Retinal pigment epithelial cell (primary cell): ENCODE data around the gene TXNRD3.
A peak's percentile ranks its signal among the peaks of the same experiment; 100 is the strongest.

Experiments used
- DNase-seq: peaks from one replicate; pipeline ENCODE4 v3.0.0-alpha.2; 2010; ENCODE audit warnings: low read depth
- H3K4me3 ChIP-seq: 2 replicates; pipeline ENCODE4 v1.5.1; 2011; ENCODE audit warnings: mild to moderate bottlenecking, low read length, control low read depth, moderate library complexity
- CTCF ChIP-seq: conservative IDR thresholded peaks from 2 replicates; pipeline ENCODE4 v1.5.1; 2011; ENCODE audit warnings: low read depth, low read length, control low read depth, inconsistent platforms

The TXNRD3 gene

DNA sequence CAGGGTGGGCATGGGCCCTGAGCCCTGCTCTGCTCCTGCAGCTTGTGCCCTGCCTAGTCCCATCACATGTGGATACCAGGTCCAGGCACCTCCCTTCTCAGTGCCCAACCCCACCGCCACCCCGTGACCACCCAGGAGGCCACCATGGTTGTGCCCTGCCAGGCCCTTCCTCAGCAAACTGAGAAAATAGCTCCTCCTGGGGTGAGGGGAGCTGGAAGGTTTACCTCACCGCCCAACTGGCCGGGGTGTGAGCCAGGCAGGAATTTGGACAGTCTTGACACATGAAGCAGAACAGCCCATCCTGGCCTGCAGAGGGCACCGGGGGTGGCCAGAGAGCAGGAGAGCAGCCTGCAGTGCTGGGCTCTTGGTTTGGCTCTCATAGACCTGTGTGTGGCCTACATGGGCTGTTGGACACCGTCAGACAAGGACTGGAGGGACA lies 84.8 kb downstream of the TXNRD3 start:
- no peak for TF ChIP-seq CTCF
- no peak overlapping the region for H3K4me3 ChIP-seq
- no peak for DNase-seq

- no peak for TF ChIP-seq CTCF
- DNase-seq = no peak
- no peak overlapping the region for H3K4me3 ChIP-seq
Observed at GRCh38 chr3:126569390-126569975, 85.4 kb downstream of the TXNRD3 start.

- no peak for TF ChIP-seq CTCF
- no peak overlapping the region for H3K4me3 ChIP-seq
- DNase-seq = no peak
Observed at GRCh38 chr3:126568776-126569342, 86.1 kb downstream of the TXNRD3 start.

DNA sequence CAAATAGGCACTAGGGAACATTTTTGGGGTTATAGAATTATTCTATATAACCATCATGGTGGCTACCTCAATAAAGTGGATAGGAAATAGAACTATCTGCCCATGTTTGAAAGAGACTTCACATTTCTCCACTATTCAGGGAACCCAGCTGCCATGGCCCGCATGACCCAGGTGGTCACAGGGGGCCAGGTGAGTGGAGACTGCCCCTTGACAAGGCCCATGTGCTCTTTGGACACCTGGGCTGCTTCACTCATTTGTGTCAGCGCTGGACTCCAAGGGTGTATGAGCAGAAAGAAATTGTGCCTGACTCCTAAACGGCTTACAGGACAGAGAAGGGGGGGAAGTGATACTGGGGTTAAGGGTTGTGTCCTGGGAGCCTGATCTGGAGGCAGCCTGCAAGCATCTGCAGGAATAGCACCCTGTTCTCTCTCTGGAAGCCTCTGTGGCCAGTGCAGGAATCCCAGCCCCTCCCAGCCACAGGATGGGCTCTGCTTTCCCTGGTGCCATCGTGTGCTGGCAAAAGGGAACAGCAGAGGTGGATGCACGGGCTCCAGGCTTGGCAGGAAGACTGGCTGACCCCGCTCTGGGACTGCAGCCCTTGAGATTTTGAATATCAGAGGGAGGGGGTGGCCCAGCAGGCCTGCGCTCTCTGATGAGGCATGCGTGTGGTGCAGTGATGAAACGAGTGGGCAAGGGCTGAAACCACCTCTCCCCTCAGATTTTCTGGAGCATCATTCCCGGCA lies 87.1 kb downstream of the TXNRD3 start:
- DNase-seq = no peak
- peak; percentile 49 for TF ChIP-seq CTCF
- no peak overlapping the region for H3K4me3 ChIP-seq

DNA sequence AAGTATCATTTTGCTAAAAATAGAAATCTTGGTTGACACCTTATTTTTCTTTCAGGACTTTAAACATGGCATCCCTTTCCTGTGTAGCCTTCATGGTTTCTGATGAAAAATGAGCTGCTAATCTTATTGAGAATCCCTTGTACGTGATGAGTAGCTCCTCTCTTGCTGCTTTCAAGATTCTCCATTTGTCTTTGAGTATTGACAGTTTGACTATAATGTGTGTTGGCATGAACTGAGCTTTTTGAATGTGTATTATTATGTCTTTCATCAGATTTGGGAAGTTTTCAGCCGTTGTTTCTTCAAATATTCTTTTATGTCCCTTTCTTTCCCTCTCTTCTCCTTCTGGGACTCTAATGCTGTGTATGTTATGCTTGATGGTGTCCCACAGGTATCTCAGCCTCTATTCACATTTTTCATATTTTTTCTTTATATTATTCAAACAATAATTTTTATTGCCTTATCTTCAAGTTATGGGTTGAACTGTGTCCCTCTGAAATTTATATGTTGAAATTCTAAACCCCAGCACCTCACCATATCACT lies 92.1 kb downstream of the TXNRD3 start:
- DNase-seq = no peak
- H3K4me3 ChIP-seq = no peak overlapping the region
- no peak for TF ChIP-seq CTCF

DNA sequence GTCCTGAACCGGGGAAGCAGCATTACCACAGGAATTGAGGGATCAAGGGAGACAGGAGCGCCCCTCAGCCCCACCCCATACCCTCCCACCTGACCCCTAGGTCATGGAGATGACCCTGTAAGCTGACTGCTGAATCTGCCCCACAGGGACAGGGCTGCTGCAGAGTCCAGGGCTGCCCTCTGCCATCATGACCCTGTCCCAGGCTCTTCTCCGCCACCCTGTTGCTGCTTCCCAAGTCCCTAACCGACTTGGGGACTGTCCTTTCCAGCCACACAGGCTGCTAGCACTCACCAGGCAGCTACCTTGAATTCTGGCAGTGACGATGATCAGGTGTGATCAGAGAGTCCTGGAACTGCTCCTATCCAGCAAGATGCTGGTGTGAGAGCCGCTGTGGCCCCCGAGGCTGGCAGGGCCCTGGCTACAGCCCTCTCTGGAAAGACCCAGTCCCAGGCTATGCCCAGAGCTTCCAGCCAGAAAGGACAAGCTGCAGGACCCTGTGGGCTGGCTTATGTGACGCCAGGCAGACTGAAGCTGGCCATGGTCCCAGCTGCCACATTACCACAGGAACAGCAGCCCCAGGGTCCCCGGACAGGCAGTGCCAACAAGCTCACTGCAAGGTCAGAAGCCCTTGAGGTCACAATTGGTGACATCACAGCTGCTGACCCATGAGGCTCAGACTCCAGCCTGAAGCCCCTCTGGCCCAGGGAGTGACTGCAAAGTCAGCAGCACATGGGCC lies 96.4 kb downstream of the TXNRD3 start, which contains the start of gene C3orf22:
Gene C3orf22 (minus strand): TSS at position 597 of the 736 bp plus-strand sequence. CDS start 5,542 bp downstream, outside the sequence.
- H3K4me3 ChIP-seq = no peak within 1 kb of the TSS
- no peak for DNase-seq
- TF ChIP-seq CTCF = no peak
